GM23338 (cell line): ENCODE measurements around the gene TEX29. TPM values are rescaled to one million over a fixed set of nuclear protein-coding genes. Genes with fewer than 3 reads are reported as not detected.
A peak's percentile ranks its signal among the peaks of the same experiment; 100 is the strongest.

ENCODE experiments used
- ATAC-seq: fragments of 200-7000 bp; cut with Tn5 transposase; 3 replicates; pipeline ENCODE4 v1.9.1; 2020
- DNase-seq: peaks from one replicate; pipeline ENCODE4 v3.0.0-alpha.2; 2015; ENCODE audit warnings: low spot score
- H2AFZ ChIP-seq: fragments of 200-600 bp; sonication (generic); 2 replicates; pipeline ENCODE4 v1.8.0; 2016; ENCODE audit warnings: antibody characterized with exemption, mild to moderate bottlenecking, moderate library complexity
- H3F3A ChIP-seq: fragments of 200-600 bp; sonication (generic); replicated peaks from 2 replicates; pipeline ENCODE4 v1.8.0; 2017; ENCODE audit warnings: antibody characterized with exemption, mixed run types, low read depth
- H3K27ac ChIP-seq: fragments of 200-600 bp; sonication (generic); 2 replicates; pipeline ENCODE4 v1.6.1; 2016; ENCODE audit warnings: low read depth
- H3K27me3 ChIP-seq: fragments of 200-600 bp; sonication (generic); 2 replicates; pipeline ENCODE4 v1.8.0; 2016; ENCODE audit warnings: mild to moderate bottlenecking, mixed run types, moderate library complexity; ENCODE audit not compliant: insufficient read depth
- H3K36me3 ChIP-seq: fragments of 200-600 bp; sonication (generic); 2 replicates; pipeline ENCODE4 v1.8.0; 2016; ENCODE audit warnings: mild to moderate bottlenecking; ENCODE audit not compliant: insufficient read depth
- H3K4me1 ChIP-seq: fragments of 200-600 bp; sonication (generic); 2 replicates; pipeline ENCODE4 v1.8.0; 2016; ENCODE audit warnings: mild to moderate bottlenecking, moderate library complexity; ENCODE audit not compliant: insufficient read depth
- H3K4me2 ChIP-seq: fragments of 200-600 bp; sonication (generic); 2 replicates; pipeline ENCODE4 v1.7.1; 2017; ENCODE audit warnings: mixed run types
- H3K4me3 ChIP-seq: fragments of 200-600 bp; sonication (generic); 2 replicates; pipeline ENCODE4 v1.6.1; 2016; ENCODE audit warnings: mixed run types
- H3K79me2 ChIP-seq: fragments of 200-600 bp; sonication (generic); replicated peaks from 2 replicates; pipeline ENCODE4 v1.8.0; 2017; ENCODE audit warnings: mild to moderate bottlenecking; ENCODE audit not compliant: insufficient read depth
- H3K9me2 ChIP-seq: fragments of 200-600 bp; sonication (generic); 2 replicates; pipeline ENCODE4 v1.8.0; 2017; ENCODE audit not compliant: insufficient read depth
- H4K20me1 ChIP-seq: fragments of 200-600 bp; sonication (generic); replicated peaks from 2 replicates; pipeline ENCODE4 v1.8.0; 2017; ENCODE audit warnings: mild to moderate bottlenecking; ENCODE audit not compliant: insufficient read depth
- H3K27ac Mint-ChIP-seq: 2 replicates; pipeline ENCODE4 v1.8.0; 2020; ENCODE audit warnings: inconsistent platforms, mild to moderate bottlenecking, moderate library complexity, mixed read lengths
- H3K27me3 Mint-ChIP-seq: 3 replicates; pipeline ENCODE4 v1.8.0; 2022; ENCODE audit warnings: low read depth, mild to moderate bottlenecking, moderate library complexity, mixed read lengths, inconsistent platforms; ENCODE audit not compliant: insufficient read depth, poor library complexity
- H3K36me3 Mint-ChIP-seq: 3 replicates; pipeline ENCODE4 v1.8.0; 2021; ENCODE audit warnings: low read depth, mild to moderate bottlenecking, inconsistent platforms, moderate library complexity, mixed read lengths
- H3K4me1 Mint-ChIP-seq: 3 replicates; pipeline ENCODE4 v1.8.0; 2020; ENCODE audit warnings: mild to moderate bottlenecking, inconsistent platforms, mixed read lengths
- H3K4me3 Mint-ChIP-seq: 3 replicates; pipeline ENCODE4 v1.8.0; 2021; ENCODE audit warnings: moderate library complexity, mild to moderate bottlenecking, inconsistent platforms, mixed read lengths
- H3K9me3 Mint-ChIP-seq: 3 replicates; pipeline ENCODE4 v1.8.0; 2020; ENCODE audit warnings: moderate library complexity, mild to moderate bottlenecking, inconsistent platforms, mixed read lengths
- EZH2 ChIP-seq: fragments of 200-600 bp; sonication (generic); IDR thresholded peaks from one replicate; pipeline ENCODE4 v1.8.0; 2017; ENCODE audit warnings: antibody characterized with exemption, mild to moderate bottlenecking, low read depth; ENCODE audit not compliant: unreplicated experiment
- EZH2phosphoT487 ChIP-seq: fragments of 200-600 bp; sonication (generic); IDR thresholded peaks from one replicate; pipeline ENCODE4 v1.8.1; 2018; ENCODE audit warnings: antibody characterized with exemption; ENCODE audit not compliant: unreplicated experiment
- JUNB ChIP-seq: IDR thresholded peaks from one replicate; pipeline ENCODE4 v1.6.1; 2016; ENCODE audit warnings: antibody characterized with exemption; ENCODE audit not compliant: unreplicated experiment
- STAT1 ChIP-seq: IDR thresholded peaks from one replicate; pipeline ENCODE4 v1.6.1; 2016; ENCODE audit warnings: antibody characterized with exemption; ENCODE audit not compliant: unreplicated experiment
- ZNF114 ChIP-seq: fragments of 250-450 bp; sonication (Bioruptor Pico); IDR thresholded peaks from 2 replicates; pipeline ENCODE4 v1.5.0; 2020; ENCODE audit warnings: mild to moderate bottlenecking, moderate library complexity
- ZNF331 ChIP-seq: fragments of 250-450 bp; sonication (Bioruptor Pico); IDR thresholded peaks from 2 replicates; pipeline ENCODE4 v1.5.0; 2020; ENCODE audit warnings: low read depth, mild to moderate bottlenecking, moderate library complexity
- polyA plus RNA-seq: library from polyadenylated mRNA; unstranded; fragments of >200 nt; fragmentation: Nextera tagmentation; extraction: Ambion mirVana; gene quantifications from 2 replicates; pipeline ENCODE4 v1.2.1, GENCODE V29; 2016
- total RNA-seq: library from RNA; depleted of rRNA; stranded (reverse); fragments of >200 nt; shearing (Covaris generic); gene quantifications from 2 replicates; pipeline ENCODE4 v1.2.3, GENCODE V29; 2014
- TF ChIP-seq, protein P1 (sequence below), 2 experiments: fragments of 200-600 bp in 1 of 2; sonication (generic) in 1 of 2; conservative IDR thresholded peaks; 2 replicates each; pipeline versions ENCODE4 v1.5.1 to v1.6.1; 2016 to 2017; ENCODE audit warnings: antibody characterized with exemption in 2 of 2, low read depth in 2 of 2, mild to moderate bottlenecking in 2 of 2, moderate library complexity in 1 of 2
- TF ChIP-seq, protein P2 (sequence below): IDR thresholded peaks from 2 replicates; pipeline ENCODE4 v1.6.1; 2016; ENCODE audit warnings: antibody characterized with exemption
- TF ChIP-seq, protein P3 (sequence below): IDR thresholded peaks from one replicate; pipeline ENCODE4 v1.6.1; 2018; ENCODE audit warnings: antibody characterized with exemption; ENCODE audit not compliant: unreplicated experiment

TEX29 gene
- total and polyA plus RNA-seq, 2 experiments from 2014 or later: 0.31 TPM; not detected in 1

- H3K4me1 Mint-ChIP-seq: peaks cover 5% of the 10 kb centered on the region; the same call in 1 of the 3 replicates
- no peak overlapping the region for H2AFZ ChIP-seq
- H3K9me2 ChIP-seq: no peaks in the 10 kb centered on the region
- ATAC-seq (no peak), DNase-seq (no peak)
- H3K4me1 ChIP-seq: no peaks in the 10 kb centered on the region
- H3K4me2 ChIP-seq: no peak overlapping the region
- no peak overlapping the region for H3K27ac ChIP-seq
- H3K4me3 Mint-ChIP-seq: no peak overlapping the region
- no peaks in the 10 kb centered on the region for H3K9me3 Mint-ChIP-seq
- H3K27ac Mint-ChIP-seq: no peak overlapping the region
- H3F3A ChIP-seq: no peaks in the 10 kb centered on the region
- H3K36me3 Mint-ChIP-seq: no peaks in the 10 kb centered on the region; the same call in 2 of the 3 replicates
- H3K27me3 Mint-ChIP-seq: peaks cover 5% of the 10 kb centered on the region
- H3K27me3 ChIP-seq: no peaks in the 10 kb centered on the region
- no peak overlapping the region for H3K4me3 ChIP-seq
- H4K20me1 ChIP-seq: no peaks in the 10 kb centered on the region
- no peaks in the 10 kb centered on the region for H3K79me2 ChIP-seq
- H3K36me3 ChIP-seq: no peaks in the 10 kb centered on the region
- no peak for TF ChIP-seq STAT1
- TF ChIP-seq EZH2: no peak
These were observed 7.5 kb downstream of the TEX29 start for GRCh38 chr13:111327730-111328573.

GRCh38 chr13:111328574-111329410 is 8.3 kb downstream of the TEX29 start:
- Histone ChIP-seq H4K20me1 (no peaks in the 10 kb centered on the region), H3F3A (no peaks in the 10 kb centered on the region), H3K36me3 (no peaks in the 10 kb centered on the region), H3K4me3 (no peak overlapping the region), H3K27me3 (no peaks in the 10 kb centered on the region), H2AFZ (no peak overlapping the region), H3K79me2 (no peaks in the 10 kb centered on the region), H3K9me2 (no peaks in the 10 kb centered on the region), H3K4me1 (no peaks in the 10 kb centered on the region), H3K4me2 (no peak overlapping the region), H3K27ac (no peak overlapping the region)
- no peaks in the 10 kb centered on the region; the same call in 2 of the 3 replicates for H3K36me3 Mint-ChIP-seq
- ATAC-seq (peak; percentile 45; the same call in 2 of the 3 replicates), DNase-seq (no peak)
- H3K9me3 Mint-ChIP-seq: no peaks in the 10 kb centered on the region
- H3K4me1 Mint-ChIP-seq: peaks cover 5% of the 10 kb centered on the region; the same call in 1 of the 3 replicates
- H3K4me3 Mint-ChIP-seq: no peak overlapping the region
- peaks cover 5% of the 10 kb centered on the region for H3K27me3 Mint-ChIP-seq
- H3K27ac Mint-ChIP-seq: no peak overlapping the region
- TF ChIP-seq ZNF114 (CRISPR knock-in tag) (no peak), JUNB (no peak), ZNF331 (CRISPR knock-in tag) (no peak), EZH2phosphoT487 (no peak)
- TF ChIP-seq, protein P1, sequence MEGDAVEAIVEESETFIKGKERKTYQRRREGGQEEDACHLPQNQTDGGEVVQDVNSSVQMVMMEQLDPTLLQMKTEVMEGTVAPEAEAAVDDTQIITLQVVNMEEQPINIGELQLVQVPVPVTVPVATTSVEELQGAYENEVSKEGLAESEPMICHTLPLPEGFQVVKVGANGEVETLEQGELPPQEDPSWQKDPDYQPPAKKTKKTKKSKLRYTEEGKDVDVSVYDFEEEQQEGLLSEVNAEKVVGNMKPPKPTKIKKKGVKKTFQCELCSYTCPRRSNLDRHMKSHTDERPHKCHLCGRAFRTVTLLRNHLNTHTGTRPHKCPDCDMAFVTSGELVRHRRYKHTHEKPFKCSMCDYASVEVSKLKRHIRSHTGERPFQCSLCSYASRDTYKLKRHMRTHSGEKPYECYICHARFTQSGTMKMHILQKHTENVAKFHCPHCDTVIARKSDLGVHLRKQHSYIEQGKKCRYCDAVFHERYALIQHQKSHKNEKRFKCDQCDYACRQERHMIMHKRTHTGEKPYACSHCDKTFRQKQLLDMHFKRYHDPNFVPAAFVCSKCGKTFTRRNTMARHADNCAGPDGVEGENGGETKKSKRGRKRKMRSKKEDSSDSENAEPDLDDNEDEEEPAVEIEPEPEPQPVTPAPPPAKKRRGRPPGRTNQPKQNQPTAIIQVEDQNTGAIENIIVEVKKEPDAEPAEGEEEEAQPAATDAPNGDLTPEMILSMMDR (conservative IDR thresholded peaks at IDR 0.05; ENCODE audit: low read depth in 2 of 2): no peak
- TF ChIP-seq, protein P2, sequence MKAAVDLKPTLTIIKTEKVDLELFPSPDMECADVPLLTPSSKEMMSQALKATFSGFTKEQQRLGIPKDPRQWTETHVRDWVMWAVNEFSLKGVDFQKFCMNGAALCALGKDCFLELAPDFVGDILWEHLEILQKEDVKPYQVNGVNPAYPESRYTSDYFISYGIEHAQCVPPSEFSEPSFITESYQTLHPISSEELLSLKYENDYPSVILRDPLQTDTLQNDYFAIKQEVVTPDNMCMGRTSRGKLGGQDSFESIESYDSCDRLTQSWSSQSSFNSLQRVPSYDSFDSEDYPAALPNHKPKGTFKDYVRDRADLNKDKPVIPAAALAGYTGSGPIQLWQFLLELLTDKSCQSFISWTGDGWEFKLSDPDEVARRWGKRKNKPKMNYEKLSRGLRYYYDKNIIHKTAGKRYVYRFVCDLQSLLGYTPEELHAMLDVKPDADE: no peak
- TF ChIP-seq, protein P3, sequence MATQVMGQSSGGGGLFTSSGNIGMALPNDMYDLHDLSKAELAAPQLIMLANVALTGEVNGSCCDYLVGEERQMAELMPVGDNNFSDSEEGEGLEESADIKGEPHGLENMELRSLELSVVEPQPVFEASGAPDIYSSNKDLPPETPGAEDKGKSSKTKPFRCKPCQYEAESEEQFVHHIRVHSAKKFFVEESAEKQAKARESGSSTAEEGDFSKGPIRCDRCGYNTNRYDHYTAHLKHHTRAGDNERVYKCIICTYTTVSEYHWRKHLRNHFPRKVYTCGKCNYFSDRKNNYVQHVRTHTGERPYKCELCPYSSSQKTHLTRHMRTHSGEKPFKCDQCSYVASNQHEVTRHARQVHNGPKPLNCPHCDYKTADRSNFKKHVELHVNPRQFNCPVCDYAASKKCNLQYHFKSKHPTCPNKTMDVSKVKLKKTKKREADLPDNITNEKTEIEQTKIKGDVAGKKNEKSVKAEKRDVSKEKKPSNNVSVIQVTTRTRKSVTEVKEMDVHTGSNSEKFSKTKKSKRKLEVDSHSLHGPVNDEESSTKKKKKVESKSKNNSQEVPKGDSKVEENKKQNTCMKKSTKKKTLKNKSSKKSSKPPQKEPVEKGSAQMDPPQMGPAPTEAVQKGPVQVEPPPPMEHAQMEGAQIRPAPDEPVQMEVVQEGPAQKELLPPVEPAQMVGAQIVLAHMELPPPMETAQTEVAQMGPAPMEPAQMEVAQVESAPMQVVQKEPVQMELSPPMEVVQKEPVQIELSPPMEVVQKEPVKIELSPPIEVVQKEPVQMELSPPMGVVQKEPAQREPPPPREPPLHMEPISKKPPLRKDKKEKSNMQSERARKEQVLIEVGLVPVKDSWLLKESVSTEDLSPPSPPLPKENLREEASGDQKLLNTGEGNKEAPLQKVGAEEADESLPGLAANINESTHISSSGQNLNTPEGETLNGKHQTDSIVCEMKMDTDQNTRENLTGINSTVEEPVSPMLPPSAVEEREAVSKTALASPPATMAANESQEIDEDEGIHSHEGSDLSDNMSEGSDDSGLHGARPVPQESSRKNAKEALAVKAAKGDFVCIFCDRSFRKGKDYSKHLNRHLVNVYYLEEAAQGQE: no peak
